ENCODE results near the gene OTOGL. TPM values are rescaled to one million over a fixed set of nuclear protein-coding genes. Genes with fewer than 3 reads are reported as not detected.

Gene OTOGL
- total RNA-seq, 1 donor from 2014 or later: 0.21 TPM

- intact Hi-C loops (cut with micrococcal nuclease): loop anchor here (10.0 kb wide), 1 partner anchor 99 kb away; no protein-coding TSS in a partner anchor
- H3K4me3 Mint-ChIP-seq: no peak overlapping the region
Measured at GRCh38 chr12:80086025-80086424, 13.3 kb upstream of the OTOGL start.

GRCh38 chr12:80087486-80088213 is 11.7 kb upstream of the OTOGL start:
- peaks cover 12% of the 10 kb centered on the region for H3K4me1 Mint-ChIP-seq (ENCODE audit: low read depth)
- no peak for DNase-seq (ENCODE audit: low spot score)
- intact Hi-C loops (cut with micrococcal nuclease): loop anchor here (10.0 kb wide), 1 partner anchor 97 kb away; no protein-coding TSS in a partner anchor
- peaks cover 11% of the 10 kb centered on the region for H3K9me3 Mint-ChIP-seq
- H3K27me3 Mint-ChIP-seq (ENCODE audit: insufficient read depth): peaks cover 2% of the 10 kb centered on the region
- no peak overlapping the region for H3K4me3 Mint-ChIP-seq
- peaks cover 5% of the 10 kb centered on the region for H3K36me3 Mint-ChIP-seq (ENCODE audit: low read depth)
- no peak overlapping the region for H3K27ac Mint-ChIP-seq

More at GRCh38 chr12:80086025-80086424, 13.3 kb upstream of the OTOGL start:
- peaks cover 24% of the 10 kb centered on the region for H3K9me3 Mint-ChIP-seq
- peaks cover 7% of the 10 kb centered on the region for H3K27me3 Mint-ChIP-seq (ENCODE audit: insufficient read depth)
- H3K27ac Mint-ChIP-seq: no peak overlapping the region
- H3K36me3 Mint-ChIP-seq (ENCODE audit: low read depth): peaks cover 7% of the 10 kb centered on the region
- DNase-seq (ENCODE audit: low spot score): no peak
- H3K4me1 Mint-ChIP-seq (ENCODE audit: low read depth): peaks cover 14% of the 10 kb centered on the region

- intact Hi-C loops (cut with micrococcal nuclease): no loop called here
- no peak overlapping the region for H3K4me3 Mint-ChIP-seq
Measured at GRCh38 chr12:80100591-80100990, 1.3 kb downstream of the OTOGL start.

GRCh38 chr12:80101126-80101525 is 1.8 kb downstream of the OTOGL start:
- intact Hi-C loops (cut with micrococcal nuclease): no loop called here
- Mint-ChIP-seq H3K27me3 (ENCODE audit: insufficient read depth) (peaks cover 3% of the 10 kb centered on the region), H3K4me1 (ENCODE audit: low read depth) (no peaks in the 10 kb centered on the region), H3K9me3 (no peaks in the 10 kb centered on the region), H3K4me3 (no peak overlapping the region), H3K27ac (no peak overlapping the region), H3K36me3 (ENCODE audit: low read depth) (no peaks in the 10 kb centered on the region)
- no peak for DNase-seq (ENCODE audit: low spot score)

More at GRCh38 chr12:80100591-80100990, 1.3 kb downstream of the OTOGL start:
- no peaks in the 10 kb centered on the region for H3K9me3 Mint-ChIP-seq
- no peak overlapping the region for H3K27ac Mint-ChIP-seq
- DNase-seq (ENCODE audit: low spot score): no peak
- no peaks in the 10 kb centered on the region for H3K4me1 Mint-ChIP-seq (ENCODE audit: low read depth)
- H3K27me3 Mint-ChIP-seq (ENCODE audit: insufficient read depth): peaks cover 3% of the 10 kb centered on the region
- H3K36me3 Mint-ChIP-seq (ENCODE audit: low read depth): no peaks in the 10 kb centered on the region

- DNase-seq (ENCODE audit: low spot score): no peak
- peaks cover 9% of the 10 kb centered on the region for H3K27me3 Mint-ChIP-seq (ENCODE audit: insufficient read depth)
- intact Hi-C loops (cut with micrococcal nuclease): no loop called here
- no peaks in the 10 kb centered on the region for H3K9me3 Mint-ChIP-seq
- H3K27ac Mint-ChIP-seq: no peak overlapping the region
- H3K4me1 Mint-ChIP-seq (ENCODE audit: low read depth): no peaks in the 10 kb centered on the region
- H3K4me3 Mint-ChIP-seq: no peak overlapping the region
- no peaks in the 10 kb centered on the region for H3K36me3 Mint-ChIP-seq (ENCODE audit: low read depth)
Measured at GRCh38 chr12:80107221-80107620, 7.9 kb downstream of the OTOGL start.

- Mint-ChIP-seq H3K36me3 (ENCODE audit: low read depth) (no peaks in the 10 kb centered on the region), H3K9me3 (peaks cover 7% of the 10 kb centered on the region)
- intact Hi-C loops (cut with micrococcal nuclease): no loop called here
Measured at GRCh38 chr12:80116735-80117134, 17.4 kb downstream of the OTOGL start.

GRCh38 chr12:80118565-80119324 is 19.4 kb downstream of the OTOGL start:
- H3K36me3 Mint-ChIP-seq (ENCODE audit: low read depth): no peaks in the 10 kb centered on the region
- no peaks in the 10 kb centered on the region for H3K4me1 Mint-ChIP-seq (ENCODE audit: low read depth)
- DNase-seq (ENCODE audit: low spot score): no peak
- H3K27me3 Mint-ChIP-seq (ENCODE audit: insufficient read depth): peaks cover 3% of the 10 kb centered on the region
- intact Hi-C loops (cut with micrococcal nuclease): no loop called here
- H3K27ac Mint-ChIP-seq: no peak overlapping the region
- H3K9me3 Mint-ChIP-seq: peaks cover under 1% of the 10 kb centered on the region
- H3K4me3 Mint-ChIP-seq: no peak overlapping the region

More at GRCh38 chr12:80116735-80117134, 17.4 kb downstream of the OTOGL start:
- Mint-ChIP-seq H3K27ac (no peak overlapping the region), H3K4me1 (ENCODE audit: low read depth) (no peaks in the 10 kb centered on the region), H3K27me3 (ENCODE audit: insufficient read depth) (peaks cover 6% of the 10 kb centered on the region), H3K4me3 (no peak overlapping the region)
- no peak for DNase-seq (ENCODE audit: low spot score)

GRCh38 chr12:80120994-80121393 is 21.7 kb downstream of the OTOGL start:
- H3K4me3 Mint-ChIP-seq: no peak overlapping the region
- H3K27ac Mint-ChIP-seq: no peak overlapping the region
- no peaks in the 10 kb centered on the region for H3K36me3 Mint-ChIP-seq (ENCODE audit: low read depth)
- no peaks in the 10 kb centered on the region for H3K4me1 Mint-ChIP-seq (ENCODE audit: low read depth)
- H3K27me3 Mint-ChIP-seq (ENCODE audit: insufficient read depth): peaks cover 2% of the 10 kb centered on the region
- intact Hi-C loops (cut with micrococcal nuclease): no loop called here
- H3K9me3 Mint-ChIP-seq: no peaks in the 10 kb centered on the region
- DNase-seq (ENCODE audit: low spot score): no peak

- H3K36me3 Mint-ChIP-seq (ENCODE audit: low read depth): no peaks in the 10 kb centered on the region
Measured at GRCh38 chr12:80121661-80122060, 22.3 kb downstream of the OTOGL start.

GRCh38 chr12:80129895-80130530 is 30.7 kb downstream of the OTOGL start:
- Mint-ChIP-seq H3K27ac (no peak overlapping the region), H3K27me3 (ENCODE audit: insufficient read depth) (no peaks in the 10 kb centered on the region), H3K4me3 (no peak overlapping the region), H3K36me3 (ENCODE audit: low read depth) (no peaks in the 10 kb centered on the region), H3K4me1 (ENCODE audit: low read depth) (no peaks in the 10 kb centered on the region), H3K9me3 (no peaks in the 10 kb centered on the region)
- intact Hi-C loops (cut with micrococcal nuclease): no loop called here
- DNase-seq (ENCODE audit: low spot score): no peak

More at GRCh38 chr12:80121661-80122060, 22.3 kb downstream of the OTOGL start:
- no peaks in the 10 kb centered on the region for H3K4me1 Mint-ChIP-seq (ENCODE audit: low read depth)
- H3K27me3 Mint-ChIP-seq (ENCODE audit: insufficient read depth): peaks cover 2% of the 10 kb centered on the region
- no peaks in the 10 kb centered on the region for H3K9me3 Mint-ChIP-seq
- no peak for DNase-seq (ENCODE audit: low spot score)
- no peak overlapping the region for H3K27ac Mint-ChIP-seq
- intact Hi-C loops (cut with micrococcal nuclease): no loop called here
- H3K4me3 Mint-ChIP-seq: no peak overlapping the region

GRCh38 chr12:80135624-80136023 is 36.3 kb downstream of the OTOGL start:
- Mint-ChIP-seq H3K4me1 (ENCODE audit: low read depth) (no peaks in the 10 kb centered on the region), H3K27ac (no peak overlapping the region), H3K27me3 (ENCODE audit: insufficient read depth) (peaks cover 5% of the 10 kb centered on the region), H3K4me3 (no peak overlapping the region), H3K36me3 (ENCODE audit: low read depth) (no peaks in the 10 kb centered on the region), H3K9me3 (no peaks in the 10 kb centered on the region)
- intact Hi-C loops (cut with micrococcal nuclease): no loop called here
- no peak for DNase-seq (ENCODE audit: low spot score)

- no peak overlapping the region for H3K27ac Mint-ChIP-seq
- no peaks in the 10 kb centered on the region for H3K4me1 Mint-ChIP-seq (ENCODE audit: low read depth)
- H3K27me3 Mint-ChIP-seq (ENCODE audit: insufficient read depth): peaks cover 5% of the 10 kb centered on the region
- H3K36me3 Mint-ChIP-seq (ENCODE audit: low read depth): no peaks in the 10 kb centered on the region
- DNase-seq (ENCODE audit: low spot score): no peak
- H3K4me3 Mint-ChIP-seq: no peak overlapping the region
- H3K9me3 Mint-ChIP-seq: peaks cover 5% of the 10 kb centered on the region
- intact Hi-C loops (cut with micrococcal nuclease): no loop called here
Measured at GRCh38 chr12:80140005-80140404, 40.7 kb downstream of the OTOGL start.

- H3K4me3 Mint-ChIP-seq: no peak overlapping the region
- H3K27ac Mint-ChIP-seq: no peak overlapping the region
- DNase-seq (ENCODE audit: low spot score): no peak
- H3K9me3 Mint-ChIP-seq: peaks cover 5% of the 10 kb centered on the region
- intact Hi-C loops (cut with micrococcal nuclease): no loop called here
- H3K36me3 Mint-ChIP-seq (ENCODE audit: low read depth): no peaks in the 10 kb centered on the region
- no peaks in the 10 kb centered on the region for H3K27me3 Mint-ChIP-seq (ENCODE audit: insufficient read depth)
- no peaks in the 10 kb centered on the region for H3K4me1 Mint-ChIP-seq (ENCODE audit: low read depth)
Measured at GRCh38 chr12:80142640-80143039, 43.3 kb downstream of the OTOGL start.
